Myocyte (in vitro differentiated cells): Measurements from ENCODE around the gene YARS2. TPM values are rescaled to one million over a fixed set of nuclear protein-coding genes. Genes with fewer than 3 reads are reported as not detected.
"Not testable (repeated sequence)": the region's sequence is repeated elsewhere in the genome, so short reads cannot be mapped to it uniquely, and the experiment has no call there.

Experiments
- DNase-seq: peaks from one replicate; pipeline ENCODE4 v3.0.0-alpha.2; 2012; ENCODE audit warnings: low read depth
- total RNA-seq: library from RNA; depleted of rRNA; stranded (reverse); fragments of >200 nt; gene quantifications from 2 replicates; pipeline ENCODE4 v1.2.3, GENCODE V29; 2014

The YARS2 gene
- total RNA-seq, 1 donor from 2014 or later: 37.0 TPM

- no peak for DNase-seq
Measured at GRCh38 chr12:32753605-32754004, 2.1 kb downstream of the YARS2 start.

- DNase-seq: no peak
Measured at GRCh38 chr12:32743264-32743663, 12.4 kb downstream of the YARS2 start.

- no peak for DNase-seq
Measured at GRCh38 chr12:32742133-32742532, 13.6 kb downstream of the YARS2 start.

GRCh38 chr12:32739279-32739678 is 16.4 kb downstream of the YARS2 start:
- peak; percentile 16 for DNase-seq

GRCh38 chr12:32737715-32738114 is 18.0 kb downstream of the YARS2 start:
- no peak for DNase-seq

- no peak for DNase-seq
Measured at GRCh38 chr12:32736445-32736844, 19.3 kb downstream of the YARS2 start.

GRCh38 chr12:32734952-32735351 is 20.7 kb downstream of the YARS2 start:
- DNase-seq: no peak

GRCh38 chr12:32727237-32727636 is 28.5 kb downstream of the YARS2 start:
- DNase-seq: no peak

- DNase-seq: no peak
Measured at GRCh38 chr12:32726286-32726685, 29.4 kb downstream of the YARS2 start.

- DNase-seq: not testable (repeated sequence)
Measured at GRCh38 chr12:32725308-32725707, 30.4 kb downstream of the YARS2 start.

- no peak for DNase-seq
Measured at GRCh38 chr12:32718926-32719325, 36.8 kb downstream of the YARS2 start.

- no peak for DNase-seq
Measured at GRCh38 chr12:32714772-32715171, 40.9 kb downstream of the YARS2 start.

- no peak for DNase-seq
Measured at GRCh38 chr12:32708926-32709325, 46.8 kb downstream of the YARS2 start.

- DNase-seq: no peak
Measured at GRCh38 chr12:32706335-32707024, 49.2 kb downstream of the YARS2 start.

- DNase-seq: no peak
Measured at GRCh38 chr12:32705783-32706182, 49.9 kb downstream of the YARS2 start.

- DNase-seq: no peak
Measured at GRCh38 chr12:32702946-32703345, 52.8 kb downstream of the YARS2 start.

GRCh38 chr12:32702473-32702872 is 53.2 kb downstream of the YARS2 start:
- no peak for DNase-seq

- DNase-seq: not testable (repeated sequence)
Measured at GRCh38 chr12:32699437-32699836, 56.3 kb downstream of the YARS2 start.

GRCh38 chr12:32698285-32698684 is 57.4 kb downstream of the YARS2 start:
- no peak for DNase-seq

- no peak for DNase-seq
Measured at GRCh38 chr12:32697445-32697844, 58.3 kb downstream of the YARS2 start.
